CD14-positive monocyte (primary cell): Measurements from ENCODE around the gene DHX57. TPM values are rescaled to one million over a fixed set of nuclear protein-coding genes. Genes with fewer than 3 reads are reported as not detected.
A peak's percentile ranks its signal among the peaks of the same experiment; 100 is the strongest.

Experiments
- DNase-seq, 3 donors: peaks; one replicate each; pipeline ENCODE4 v3.0.0-alpha.2; 2011 to 2022
- H2AFZ ChIP-seq: 2 replicates; pipeline ENCODE4 v1.6.0; 2012; ENCODE audit warnings: mild to moderate bottlenecking, low read depth, low read length, inconsistent platforms; ENCODE audit not compliant: insufficient read depth, poor library complexity, severe bottlenecking
- H3K27ac ChIP-seq, 2 donors: 1 replicate in 1 of 2; 2 replicates in 1 of 2; pipeline ENCODE4 v1.5.1; 2012 to 2013; ENCODE audit warnings: low read length in 2 of 2, control low read depth in 1 of 2, inconsistent platforms in 1 of 2, low read depth in 1 of 2, mild to moderate bottlenecking in 1 of 2
- H3K27me3 ChIP-seq, 2 donors: one replicate each; pipeline versions ENCODE4 v1.6.0 to v1.6.1; 2011 to 2013; ENCODE audit warnings: low read length in 2 of 2; ENCODE audit not compliant: control insufficient read depth in 2 of 2, insufficient read depth in 2 of 2
- H3K36me3 ChIP-seq, 2 donors: replicated peaks in 1 of 2; 1 replicate in 1 of 2; 2 replicates in 1 of 2; pipeline versions ENCODE4 v1.5.1 to v1.6.1; 2012 to 2013; ENCODE audit warnings: low read length in 2 of 2, control low read depth in 1 of 2, inconsistent platforms in 1 of 2, mild to moderate bottlenecking in 1 of 2; ENCODE audit not compliant: insufficient read depth in 2 of 2, control insufficient read depth in 1 of 2
- H3K4me1 ChIP-seq, 2 donors: 1 replicate in 1 of 2; 2 replicates in 1 of 2; pipeline versions ENCODE4 v1.5.1 to v1.6.1; 2012 to 2013; ENCODE audit warnings: low read length in 2 of 2, control low read depth in 1 of 2, inconsistent platforms in 1 of 2, mild to moderate bottlenecking in 1 of 2, moderate library complexity in 1 of 2; ENCODE audit not compliant: insufficient read depth in 2 of 2, control insufficient read depth in 1 of 2
- H3K4me2 ChIP-seq: replicated peaks from 2 replicates; pipeline ENCODE3; 2012; ENCODE audit warnings: low read length, moderate library complexity, mild to moderate bottlenecking; ENCODE audit not compliant: poor library complexity, severe bottlenecking; ENCODE audit errors: extremely low read depth
- H3K4me3 ChIP-seq, 3 experiments: fragments of 200-600 bp in 1 of 3; sonication (generic) in 1 of 3; replicated peaks in 1 of 3; 1 replicate in 2 of 3; 2 replicates in 1 of 3; pipeline ENCODE4 v1.5.1; 2011 to 2013; ENCODE audit warnings: low read length in 3 of 3, mild to moderate bottlenecking in 3 of 3, control low read depth in 2 of 3, low read depth in 2 of 3, inconsistent platforms in 1 of 3, moderate library complexity in 1 of 3
- H3K79me2 ChIP-seq: 2 replicates; pipeline ENCODE4 v1.6.0; 2012; ENCODE audit warnings: mild to moderate bottlenecking, control low read depth, inconsistent platforms, low read length, moderate library complexity; ENCODE audit not compliant: insufficient read depth
- H3K9ac ChIP-seq: 2 replicates; pipeline ENCODE4 v1.6.0; 2017; ENCODE audit warnings: low read length, mild to moderate bottlenecking; ENCODE audit not compliant: insufficient read depth, poor library complexity, severe bottlenecking
- H3K9me3 ChIP-seq, 2 donors: replicated peaks in 1 of 2; 1 replicate in 1 of 2; 2 replicates in 1 of 2; pipeline versions ENCODE4 v1.5.1 to v1.6.1; 2012 to 2013; ENCODE audit warnings: low read length in 2 of 2, control low read depth in 1 of 2; ENCODE audit not compliant: control insufficient read depth in 1 of 2, insufficient read depth in 1 of 2
- H4K20me1 ChIP-seq: 2 replicates; pipeline ENCODE4 v1.6.0; 2012; ENCODE audit warnings: mild to moderate bottlenecking, low read length, control low read depth, moderate library complexity; ENCODE audit not compliant: insufficient read depth
- H3K27ac Mint-ChIP-seq, 7 donors: one replicate each; pipeline ENCODE4 v1.8.0; 2020; ENCODE audit warnings: mild to moderate bottlenecking in 7 of 7, mixed read lengths in 7 of 7, moderate library complexity in 6 of 7, inconsistent platforms in 2 of 7
- H3K27me3 Mint-ChIP-seq, 3 donors: one replicate each; pipeline ENCODE4 v1.8.0; 2021 to 2022; ENCODE audit warnings: low read depth in 3 of 3, mild to moderate bottlenecking in 3 of 3, mixed read lengths in 3 of 3, moderate library complexity in 3 of 3, inconsistent platforms in 1 of 3
- H3K36me3 Mint-ChIP-seq, 2 donors: one replicate each; pipeline ENCODE4 v1.8.0; 2020; ENCODE audit warnings: mixed read lengths in 2 of 2, inconsistent platforms in 1 of 2, mild to moderate bottlenecking in 1 of 2
- H3K4me1 Mint-ChIP-seq: one replicate; pipeline ENCODE4 v1.8.0; 2020; ENCODE audit warnings: mild to moderate bottlenecking, mixed read lengths
- H3K4me3 Mint-ChIP-seq, 2 donors: one replicate each; pipeline ENCODE4 v1.8.0; 2020; ENCODE audit warnings: mild to moderate bottlenecking in 2 of 2, mixed read lengths in 2 of 2, moderate library complexity in 1 of 2
- H3K9me3 Mint-ChIP-seq, 7 donors: one replicate each; pipeline ENCODE4 v1.8.0; 2020 to 2022; ENCODE audit warnings: mixed read lengths in 7 of 7, mild to moderate bottlenecking in 6 of 7, moderate library complexity in 6 of 7, inconsistent platforms in 2 of 7
- CTCF ChIP-seq: fragments of 200-600 bp; IDR thresholded peaks from one replicate; pipeline ENCODE4 v1.8.0; 2022; ENCODE audit warnings: antibody characterized with exemption, mild to moderate bottlenecking
- WGBS: methylation state at CpG from one replicate; pipeline ENCODE4 v1.1.5; 2013; ENCODE audit warnings: missing lambda C conversion rate; ENCODE audit not compliant: insufficient coverage; 5-methylcytosine and 5-hydroxymethylcytosine counted together
- intact Hi-C, 2 donors: fragments of 100-400 bp; cut with micrococcal nuclease; formaldehyde crosslinking; loops; one replicate each; pipeline versions ENCODE4 v1.15.0 to v1.15.1; 2023
- polyA minus RNA-seq: library from RNA; depleted of rRNA, polyadenylated mRNA; stranded (reverse); fragments of >200 nt; gene quantifications from 2 replicates; pipeline ENCODE4 v1.2.3, GENCODE V29; 2012
- polyA plus RNA-seq, 3 donors: library from polyadenylated mRNA; depleted of rRNA in 1 of 3; unstranded in 2 of 3; stranded (reverse) in 1 of 3; fragments of 300-500 nt in 2 of 3; fragments of >200 nt in 1 of 3; fragmentation: Illumina TruSeq in 2 of 3; gene quantifications; 1 replicate in 2 of 3; 2 replicates in 1 of 3; pipeline ENCODE4 v1.2.3, GENCODE V29; 2012 to 2021
- total RNA-seq, 12 experiments: library from RNA in 1 of 12; stranded (reverse) in 1 of 12; fragments of 120-200 nt in 1 of 12; gene quantifications; one replicate each; pipeline ENCODE4 v1.2.4 and lab custom pipeline; 2013 to 2026; ENCODE audit warnings: mixed read lengths in 6 of 12, inconsistent platforms in 1 of 12

Gene DHX57, protein sequence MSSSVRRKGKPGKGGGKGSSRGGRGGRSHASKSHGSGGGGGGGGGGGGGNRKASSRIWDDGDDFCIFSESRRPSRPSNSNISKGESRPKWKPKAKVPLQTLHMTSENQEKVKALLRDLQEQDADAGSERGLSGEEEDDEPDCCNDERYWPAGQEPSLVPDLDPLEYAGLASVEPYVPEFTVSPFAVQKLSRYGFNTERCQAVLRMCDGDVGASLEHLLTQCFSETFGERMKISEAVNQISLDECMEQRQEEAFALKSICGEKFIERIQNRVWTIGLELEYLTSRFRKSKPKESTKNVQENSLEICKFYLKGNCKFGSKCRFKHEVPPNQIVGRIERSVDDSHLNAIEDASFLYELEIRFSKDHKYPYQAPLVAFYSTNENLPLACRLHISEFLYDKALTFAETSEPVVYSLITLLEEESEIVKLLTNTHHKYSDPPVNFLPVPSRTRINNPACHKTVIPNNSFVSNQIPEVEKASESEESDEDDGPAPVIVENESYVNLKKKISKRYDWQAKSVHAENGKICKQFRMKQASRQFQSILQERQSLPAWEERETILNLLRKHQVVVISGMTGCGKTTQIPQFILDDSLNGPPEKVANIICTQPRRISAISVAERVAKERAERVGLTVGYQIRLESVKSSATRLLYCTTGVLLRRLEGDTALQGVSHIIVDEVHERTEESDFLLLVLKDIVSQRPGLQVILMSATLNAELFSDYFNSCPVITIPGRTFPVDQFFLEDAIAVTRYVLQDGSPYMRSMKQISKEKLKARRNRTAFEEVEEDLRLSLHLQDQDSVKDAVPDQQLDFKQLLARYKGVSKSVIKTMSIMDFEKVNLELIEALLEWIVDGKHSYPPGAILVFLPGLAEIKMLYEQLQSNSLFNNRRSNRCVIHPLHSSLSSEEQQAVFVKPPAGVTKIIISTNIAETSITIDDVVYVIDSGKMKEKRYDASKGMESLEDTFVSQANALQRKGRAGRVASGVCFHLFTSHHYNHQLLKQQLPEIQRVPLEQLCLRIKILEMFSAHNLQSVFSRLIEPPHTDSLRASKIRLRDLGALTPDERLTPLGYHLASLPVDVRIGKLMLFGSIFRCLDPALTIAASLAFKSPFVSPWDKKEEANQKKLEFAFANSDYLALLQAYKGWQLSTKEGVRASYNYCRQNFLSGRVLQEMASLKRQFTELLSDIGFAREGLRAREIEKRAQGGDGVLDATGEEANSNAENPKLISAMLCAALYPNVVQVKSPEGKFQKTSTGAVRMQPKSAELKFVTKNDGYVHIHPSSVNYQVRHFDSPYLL (N-terminal part only)
- total RNA-seq (2013): 33.6 TPM
- polyA plus RNA-seq (10 to 100 TPM in 2 of 3 donors, 1 to 10 TPM in 1; 7.7 to 13.4 (median 12.9) TPM), polyA minus RNA-seq (11.8 and 16.5 TPM in 2 replicates), total RNA-seq (lab: John Stamatoyannopoulos, UW) (22.4 to 50.6 (median 36.9) reads per million in 11 experiments)

DNA sequence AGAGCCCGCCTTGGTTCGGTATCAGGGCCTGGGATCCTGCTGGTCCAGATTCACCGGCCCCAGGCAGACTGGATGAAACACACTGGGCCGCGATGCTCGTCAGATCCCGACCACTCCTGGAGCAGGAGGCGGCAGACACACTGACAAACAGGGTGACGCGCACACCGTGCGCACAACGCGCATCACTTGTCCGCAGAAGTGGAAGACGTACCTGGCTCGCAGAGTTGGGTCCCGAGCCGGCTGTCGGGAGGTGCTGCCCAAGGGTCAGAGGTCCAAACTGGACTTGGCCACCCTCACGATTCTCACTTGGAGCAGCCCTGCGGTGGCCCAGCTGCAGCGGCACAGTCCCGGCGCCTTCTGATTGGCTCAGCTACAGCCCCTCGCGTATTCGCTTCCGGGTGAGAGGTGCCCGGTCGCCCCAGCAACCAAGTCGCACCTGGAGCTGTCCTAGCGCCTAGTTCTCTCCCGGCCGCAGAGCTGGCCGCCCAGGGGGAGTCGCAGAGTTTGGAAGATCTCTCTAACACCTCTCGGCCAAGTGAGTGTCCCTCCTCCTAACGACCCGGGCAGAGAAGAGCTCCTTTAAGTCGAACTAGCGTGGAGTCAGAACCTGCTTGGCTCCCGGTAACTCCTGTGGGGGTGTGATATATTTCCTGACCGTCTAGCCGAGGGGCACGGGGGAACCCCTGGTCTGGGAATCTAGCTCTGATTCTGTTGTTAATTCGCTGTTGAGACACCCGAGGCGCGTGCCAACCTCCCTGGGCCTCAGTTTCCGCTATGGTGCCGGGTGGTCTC, at the start of gene DHX57, which contains the start of gene MORN2:
DHX57 (minus strand) TSS at position 359 of the 792 bp plus-strand sequence. CDS start 7,529 bp downstream, outside the sequence.
MORN2 (plus strand) TSS at position 401 of the 792 bp plus-strand sequence.
- Histone ChIP-seq H2AFZ (peak within 1 kb of the TSS; percentile 99), H3K27ac (peak within 1 kb of the TSS; percentile 6 to 78), H3K27me3 (no peaks in the 10 kb centered on the region), H3K36me3 (peaks cover 0 to 4% of the 10 kb centered on the region in 2 donors), H3K79me2 (peaks cover 42% of the 10 kb centered on the region), H3K9ac (peak within 1 kb of the TSS; percentile 70), H3K9me3 (peaks cover 7 to 11% of the 10 kb centered on the region in 2 donors), H4K20me1 (no peaks in the 10 kb centered on the region), H3K4me3 (peak within 1 kb of the TSS; percentile 55 to 94 (median 77)), H3K4me1 (peaks cover 15 to 17% of the 10 kb centered on the region in 2 donors), H3K4me2 (peak within 1 kb of the TSS; percentile 91)
- Mint-ChIP-seq H3K4me3 (peak within 1 kb of the TSS; percentile 96), H3K9me3 (peaks cover 14 to 20% (median 19%) of the 10 kb centered on the region in 7 donors), H3K4me1 (peaks cover 31% of the 10 kb centered on the region), H3K27me3 (no peaks in the 10 kb centered on the region), H3K36me3 (peaks cover 12 to 13% of the 10 kb centered on the region in 2 donors), H3K27ac (peak within 1 kb of the TSS; percentile 77 to 96 (median 94))
- DNase-seq: peak; percentile 69 to 78 (median 74)
- 2% methylated on average over 42 of the region's 52 CpGs for WGBS
- intact Hi-C loops: loop anchor here in 1 of 2 donors (5.0 kb wide), 2 partner anchors 43 to 98 kb away; partner anchors contain the start of gene GEMIN6
- TF ChIP-seq CTCF: no peak
